Ascending aorta (tissue), 2 donors: ENCODE data around the gene PABPN1L. TPM values are rescaled to one million over a fixed set of nuclear protein-coding genes. Genes with fewer than 3 reads are reported as not detected.
"Not testable (repeated sequence)": the region's sequence is repeated elsewhere in the genome, so short reads cannot be mapped to it uniquely, and the experiment has no call there.

Experiments
- DNase-seq, 2 donors: peaks; one replicate each; pipeline ENCODE4 v3.0.0-alpha.2; 2019; ENCODE audit warnings: low spot score in 2 of 2
- H3K27ac ChIP-seq, 2 donors: fragments of 200-600 bp; sonication (generic); one replicate each; pipeline ENCODE4 v1.5.1; 2016 to 2017; ENCODE audit warnings: mild to moderate bottlenecking in 1 of 2
- H3K27me3 ChIP-seq: fragments of 200-600 bp; sonication (generic); one replicate; pipeline ENCODE4 v1.5.1; 2017
- H3K36me3 ChIP-seq, 2 donors: fragments of 200-600 bp; sonication (generic); one replicate each; pipeline ENCODE4 v1.5.1; 2016
- H3K4me1 ChIP-seq, 2 donors: fragments of 200-600 bp; sonication (generic); one replicate each; pipeline ENCODE4 v1.5.1; 2016 to 2017; ENCODE audit warnings: mild to moderate bottlenecking in 1 of 2
- H3K4me3 ChIP-seq, 2 donors: fragments of 200-600 bp; sonication (generic); one replicate each; pipeline ENCODE4 v1.5.1; 2016 to 2017; ENCODE audit warnings: mild to moderate bottlenecking in 1 of 2
- H3K9me3 ChIP-seq, 2 donors: fragments of 200-600 bp; sonication (generic); one replicate each; pipeline ENCODE4 v1.5.1; 2016
- CTCF ChIP-seq, 3 experiments: fragments of 200-600 bp in 2 of 3; fragments of 450-650 bp in 1 of 3; sonication (generic) in 2 of 3; IDR thresholded peaks; one replicate each; pipeline ENCODE4 v1.5.1; 2016 to 2019; ENCODE audit warnings: antibody characterized with exemption in 3 of 3, mild to moderate bottlenecking in 1 of 3, moderate library complexity in 1 of 3
- intact Hi-C: fragments of 100-400 bp; cut with DNase I; formaldehyde crosslinking; loops from one replicate; pipeline ENCODE4 v1.15.1; 2023
- total RNA-seq: library from RNA; depleted of rRNA; stranded (reverse); fragments of >200 nt; gene quantifications from one replicate; pipeline ENCODE4 v1.1.0, GENCODE V29; 2016

The PABPN1L gene
- total RNA-seq, 1 donor from 2014 or later: not detected

GRCh38 chr16:88899901-88900661 lies 33.6 kb upstream of the PABPN1L start:
- no peak for TF ChIP-seq CTCF (IDR thresholded peaks at IDR 0.05)
- Histone ChIP-seq H3K36me3 (no peaks in the 10 kb centered on the region), H3K27me3 (no peaks in the 10 kb centered on the region), H3K4me1 (no peaks in the 10 kb centered on the region), H3K9me3 (no peaks in the 10 kb centered on the region), H3K27ac (no peak overlapping the region), H3K4me3 (no peak overlapping the region)
- no peak for DNase-seq
- intact Hi-C loops: no loop called here

- no peaks in the 10 kb centered on the region for H3K27me3 ChIP-seq
- no peak for DNase-seq
- no peak for TF ChIP-seq CTCF (IDR thresholded peaks at IDR 0.05)
- H3K4me1 ChIP-seq: no peaks in the 10 kb centered on the region
- no peaks in the 10 kb centered on the region for H3K36me3 ChIP-seq
- no peaks in the 10 kb centered on the region for H3K9me3 ChIP-seq
- intact Hi-C loops: no loop called here
- H3K4me3 ChIP-seq: no peak overlapping the region
- H3K27ac ChIP-seq: no peak overlapping the region
These were observed 31.4 kb upstream of the PABPN1L start for GRCh38 chr16:88897696-88898425.

- Histone ChIP-seq H3K9me3 (no peaks in the 10 kb centered on the region), H3K36me3 (no peaks in the 10 kb centered on the region), H3K27me3 (no peaks in the 10 kb centered on the region), H3K4me3 (no peak overlapping the region), H3K4me1 (no peaks in the 10 kb centered on the region), H3K27ac (no peak overlapping the region)
- intact Hi-C loops: no loop called here
- DNase-seq: no peak
- TF ChIP-seq CTCF (IDR thresholded peaks at IDR 0.05): no peak
These were observed 30.0 kb upstream of the PABPN1L start for GRCh38 chr16:88896238-88897070.

- Histone ChIP-seq H3K9me3 (no peaks in the 10 kb centered on the region), H3K27ac (no peak overlapping the region), H3K36me3 (no peaks in the 10 kb centered on the region), H3K4me3 (no peak overlapping the region), H3K27me3 (no peaks in the 10 kb centered on the region), H3K4me1 (no peaks in the 10 kb centered on the region)
- no peak for DNase-seq
- no peak for TF ChIP-seq CTCF (IDR thresholded peaks at IDR 0.05)
- intact Hi-C loops: no loop called here
These were observed 28.9 kb upstream of the PABPN1L start for GRCh38 chr16:88895335-88895734.

- DNase-seq: no peak
- intact Hi-C loops: no loop called here
- Histone ChIP-seq H3K36me3 (no peaks in the 10 kb centered on the region), H3K4me1 (no peaks in the 10 kb centered on the region), H3K9me3 (no peaks in the 10 kb centered on the region), H3K4me3 (no peak overlapping the region), H3K27me3 (no peaks in the 10 kb centered on the region), H3K27ac (no peak overlapping the region)
- no peak for TF ChIP-seq CTCF (IDR thresholded peaks at IDR 0.05)
These were observed 28.3 kb upstream of the PABPN1L start for GRCh38 chr16:88894681-88895300.

DNA sequence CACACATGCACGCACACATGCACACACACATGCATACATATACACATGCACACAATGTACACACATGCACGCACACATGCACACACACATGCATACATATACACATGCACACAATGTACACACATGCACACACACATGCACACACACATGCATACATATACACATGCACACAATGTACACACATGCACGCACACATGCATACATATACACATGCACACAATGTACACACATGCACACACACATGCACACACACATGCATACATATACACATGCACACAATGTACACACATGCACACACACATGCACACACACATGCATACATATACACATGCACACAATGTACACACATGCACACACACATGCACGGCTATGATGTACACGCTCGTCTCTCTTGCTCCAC lies 27.8 kb upstream of the PABPN1L start:
- H3K36me3 ChIP-seq, intact Hi-C loops: not testable (repeated sequence)

More for the DNA sequence above, 27.8 kb upstream of the PABPN1L start:
- H3K9me3 ChIP-seq, H3K27ac ChIP-seq, H3K27me3 ChIP-seq, H3K4me3 ChIP-seq, H3K4me1 ChIP-seq, DNase-seq: not testable (repeated sequence)
